BLaER1 treated with 17β-estradiol and CSF1 and Interleukin-3, amounts not matched to agents 10 nM and 100 nM (cell line): ENCODE data around the gene ANKRD29.

ENCODE experiments used
- H3K27ac ChIP-seq, 11 experiments: shearing (Covaris generic); formaldehyde crosslinking; 2 replicates each; pipeline ENCODE4 v1.8.1; 2022
- H3K27me3 ChIP-seq, 11 experiments: shearing (Covaris generic); formaldehyde crosslinking; 2 replicates each; pipeline ENCODE4 v1.8.1; 2022
- H3K36me3 ChIP-seq, 11 experiments: shearing (Covaris generic); formaldehyde crosslinking; 2 replicates each; pipeline ENCODE4 v1.8.1; 2022
- H3K4me1 ChIP-seq, 10 experiments: shearing (Covaris generic); formaldehyde crosslinking; 2 replicates each; pipeline ENCODE4 v1.8.1; 2022
- H3K4me2 ChIP-seq, 11 experiments: shearing (Covaris generic); formaldehyde crosslinking; 2 replicates each; pipeline ENCODE4 v1.8.1; 2022
- H3K4me3 ChIP-seq, 10 experiments: shearing (Covaris generic); formaldehyde crosslinking; 2 replicates each; pipeline ENCODE4 v1.8.1; 2022
- H3K9ac ChIP-seq, 11 experiments: shearing (Covaris generic); formaldehyde crosslinking; 2 replicates each; pipeline ENCODE4 v1.8.1; 2022
- H3K9me3 ChIP-seq, 11 experiments: shearing (Covaris generic); formaldehyde crosslinking; replicated peaks in 1 of 11; 2 replicates each; pipeline ENCODE4 v1.8.1; 2022
- H4K20me1 ChIP-seq, 11 experiments: shearing (Covaris generic); formaldehyde crosslinking; 2 replicates each; pipeline ENCODE4 v1.8.1; 2022
- Cebpa-rat ChIP-seq, 11 experiments: shearing (Covaris generic); IDR thresholded peaks; 2 replicates each; pipeline ENCODE4 v1.8.1; 2022

Gene ANKRD29

DNA sequence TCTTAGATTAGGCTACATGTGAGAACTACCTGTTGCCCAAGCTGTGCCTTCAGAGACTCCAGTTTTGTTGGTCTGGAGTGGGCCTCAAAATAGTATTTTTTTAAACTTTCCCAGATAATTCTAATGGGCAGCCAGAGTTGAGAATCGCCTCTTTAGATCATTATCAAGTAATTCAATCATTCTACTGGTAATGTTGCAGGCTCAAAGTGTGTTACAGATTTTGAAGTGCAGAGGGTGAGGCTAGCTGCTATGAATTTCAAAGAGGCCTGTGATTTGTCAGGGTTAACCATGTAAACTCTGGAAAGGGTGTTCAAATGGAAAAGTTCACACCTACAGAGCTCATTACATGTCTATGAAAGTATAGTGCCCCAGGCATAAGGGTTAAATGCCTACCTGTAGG, 30.1 kb downstream of the ANKRD29 start:
- no peaks in the 10 kb centered on the region for H4K20me1 ChIP-seq
- peaks cover 11 to 23% (median 17%) of the 10 kb centered on the region in 10 experiments; a peak in 17 of 20 replicates for H3K4me1 ChIP-seq
- H3K36me3 ChIP-seq, result no peaks in the 10 kb centered on the region
- no peak for TF ChIP-seq Cebpa-rat (IDR thresholded peaks at IDR 0.05)
- no peak overlapping the region for H3K27ac ChIP-seq
- H3K4me2 ChIP-seq, result no peak overlapping the region
- no peak overlapping the region for H3K4me3 ChIP-seq
- H3K9me3 ChIP-seq, result peaks cover 0 to 6% (median 0%) of the 10 kb centered on the region in 11 experiments; a peak in 1 of 22 replicates
- no peaks in the 10 kb centered on the region for H3K27me3 ChIP-seq
- no peak overlapping the region for H3K9ac ChIP-seq

- Histone ChIP-seq H3K9ac (no peak overlapping the region), H4K20me1 (no peaks in the 10 kb centered on the region), H3K9me3 (peaks cover 0 to 6% (median 0%) of the 10 kb centered on the region in 11 experiments; a peak in 1 of 22 replicates), H3K36me3 (no peaks in the 10 kb centered on the region), H3K4me2 (no peak overlapping the region), H3K4me3 (no peak overlapping the region), H3K27me3 (no peaks in the 10 kb centered on the region), H3K27ac (no peak overlapping the region), H3K4me1 (peaks cover 11 to 23% (median 17%) of the 10 kb centered on the region in 10 experiments; a peak in 17 of 20 replicates)
- TF ChIP-seq Cebpa-rat (IDR thresholded peaks at IDR 0.05), result no peak
These were observed 31.0 kb downstream of the ANKRD29 start for GRCh38 chr18:23631746-23632145.

GRCh38 chr18:23631312-23631711, 31.4 kb downstream of the ANKRD29 start:
- no peak for TF ChIP-seq Cebpa-rat (IDR thresholded peaks at IDR 0.05)
- no peak overlapping the region for H3K4me2 ChIP-seq
- no peak overlapping the region for H3K4me3 ChIP-seq
- peaks cover 11 to 23% (median 17%) of the 10 kb centered on the region in 10 experiments; a peak in 17 of 20 replicates for H3K4me1 ChIP-seq
- H3K36me3 ChIP-seq, result no peaks in the 10 kb centered on the region
- no peaks in the 10 kb centered on the region for H3K27me3 ChIP-seq
- H3K9me3 ChIP-seq, result peaks cover 0 to 6% (median 0%) of the 10 kb centered on the region in 11 experiments; a peak in 1 of 22 replicates
- H3K27ac ChIP-seq, result no peak overlapping the region
- H3K9ac ChIP-seq, result no peak overlapping the region
- no peaks in the 10 kb centered on the region for H4K20me1 ChIP-seq

DNA sequence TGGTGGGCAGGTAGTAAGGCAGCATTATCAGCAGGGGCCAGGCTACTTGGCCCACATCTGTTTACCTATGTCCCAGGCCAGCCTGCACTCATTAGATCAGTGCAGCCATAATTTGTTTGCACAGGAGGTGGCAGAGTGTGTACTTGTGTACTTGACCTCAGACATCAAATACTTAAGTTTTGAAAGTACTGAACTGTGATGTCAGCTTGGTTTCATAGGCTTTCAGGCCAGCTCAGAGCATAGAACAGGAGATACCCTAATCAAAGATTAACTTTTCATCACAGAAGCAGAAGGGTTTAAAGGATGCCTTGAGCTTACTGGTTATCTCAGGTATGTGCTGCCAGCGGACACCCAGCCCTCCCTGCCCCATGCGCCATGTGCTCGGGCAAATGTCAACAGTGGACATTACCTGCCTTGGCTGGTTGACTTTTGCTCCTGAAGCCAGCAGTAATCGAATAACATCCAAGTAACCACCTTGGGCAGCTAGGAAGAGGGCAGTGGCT, 33.2 kb downstream of the ANKRD29 start:
- Histone ChIP-seq H3K27ac (no peak overlapping the region), H3K4me2 (no peak overlapping the region), H3K27me3 (no peaks in the 10 kb centered on the region), H3K9me3 (no peaks in the 10 kb centered on the region), H4K20me1 (no peaks in the 10 kb centered on the region), H3K36me3 (no peaks in the 10 kb centered on the region), H3K4me1 (peaks cover 0 to 6% (median 2%) of the 10 kb centered on the region in 10 experiments; a peak in 13 of 20 replicates), H3K9ac (no peak overlapping the region), H3K4me3 (no peak overlapping the region)
- no peak for TF ChIP-seq Cebpa-rat (IDR thresholded peaks at IDR 0.05)

DNA sequence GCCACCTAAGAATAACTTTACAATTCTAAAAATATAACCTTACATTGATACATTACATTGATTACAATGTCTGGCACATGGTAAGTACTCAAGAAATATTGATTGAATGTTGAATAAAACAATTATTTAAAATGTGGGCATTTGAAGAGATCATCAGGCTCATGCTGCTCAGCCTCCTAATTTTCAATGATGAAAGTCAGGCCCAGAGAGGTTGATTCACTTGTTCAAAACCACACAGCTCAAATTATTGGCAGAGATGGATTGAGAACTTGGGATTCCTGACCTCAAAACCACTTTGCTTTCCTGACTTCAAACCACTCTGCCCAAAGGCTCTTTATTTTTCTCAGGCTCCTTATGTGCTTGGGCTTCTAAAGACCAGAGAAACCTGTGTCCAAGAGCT, 34.7 kb downstream of the ANKRD29 start:
- no peaks in the 10 kb centered on the region for H3K27me3 ChIP-seq
- H3K4me2 ChIP-seq, result no peak overlapping the region
- no peak for TF ChIP-seq Cebpa-rat (IDR thresholded peaks at IDR 0.05)
- H3K9me3 ChIP-seq, result no peaks in the 10 kb centered on the region
- no peak overlapping the region for H3K27ac ChIP-seq
- H3K4me1 ChIP-seq, result no peaks in the 10 kb centered on the region; a peak in 1 of 20 replicates
- H3K36me3 ChIP-seq, result no peaks in the 10 kb centered on the region
- H4K20me1 ChIP-seq, result no peaks in the 10 kb centered on the region
- H3K9ac ChIP-seq, result no peak overlapping the region
- no peak overlapping the region for H3K4me3 ChIP-seq

DNA sequence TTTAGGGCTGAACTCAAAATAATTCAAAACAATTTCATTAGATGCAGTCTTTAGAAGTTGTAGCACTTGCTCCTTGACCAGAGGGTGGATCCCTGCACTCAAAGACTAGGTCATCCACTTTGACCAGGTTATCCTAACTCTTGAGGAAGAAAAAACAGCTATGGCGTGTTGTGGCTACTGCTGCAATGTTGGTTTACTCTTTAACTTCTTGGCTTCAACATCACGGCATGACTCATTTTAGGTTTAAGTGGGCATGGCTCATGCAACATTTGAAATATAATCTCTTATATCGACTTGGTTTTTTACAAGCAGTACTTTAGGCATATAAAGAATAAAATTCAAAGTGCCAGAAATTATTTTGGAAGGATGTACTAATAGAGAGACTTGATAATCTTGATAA, 35.4 kb downstream of the ANKRD29 start:
- Histone ChIP-seq H3K9ac (no peak overlapping the region), H3K9me3 (no peaks in the 10 kb centered on the region), H3K4me1 (no peaks in the 10 kb centered on the region; a peak in 1 of 20 replicates), H3K36me3 (no peaks in the 10 kb centered on the region), H3K27me3 (no peaks in the 10 kb centered on the region), H3K4me2 (no peak overlapping the region), H3K27ac (no peak overlapping the region), H3K4me3 (no peak overlapping the region), H4K20me1 (no peaks in the 10 kb centered on the region)
- TF ChIP-seq Cebpa-rat (IDR thresholded peaks at IDR 0.05), result no peak

GRCh38 chr18:23626451-23627279, 36.0 kb downstream of the ANKRD29 start:
- Histone ChIP-seq H3K36me3 (no peaks in the 10 kb centered on the region), H3K9me3 (no peaks in the 10 kb centered on the region), H3K27ac (no peak overlapping the region), H3K27me3 (peaks cover 0 to 5% (median 2%) of the 10 kb centered on the region in 11 experiments; a peak in 8 of 22 replicates), H3K4me1 (no peaks in the 10 kb centered on the region; a peak in 1 of 20 replicates), H3K9ac (no peak overlapping the region), H3K4me3 (no peak overlapping the region), H3K4me2 (no peak overlapping the region), H4K20me1 (no peaks in the 10 kb centered on the region)
- no peak for TF ChIP-seq Cebpa-rat (IDR thresholded peaks at IDR 0.05)

GRCh38 chr18:23623040-23623439, 39.7 kb downstream of the ANKRD29 start:
- H4K20me1 ChIP-seq, result no peaks in the 10 kb centered on the region
- H3K9me3 ChIP-seq, result no peaks in the 10 kb centered on the region
- H3K27ac ChIP-seq, result no peak overlapping the region
- no peak for TF ChIP-seq Cebpa-rat (IDR thresholded peaks at IDR 0.05)
- no peaks in the 10 kb centered on the region for H3K36me3 ChIP-seq
- H3K4me1 ChIP-seq, result peaks cover 10 to 20% (median 15%) of the 10 kb centered on the region in 10 experiments
- H3K9ac ChIP-seq, result no peak overlapping the region
- no peak overlapping the region for H3K4me3 ChIP-seq
- no peak overlapping the region for H3K4me2 ChIP-seq
- peaks cover 33 to 42% (median 39%) of the 10 kb centered on the region in 11 experiments for H3K27me3 ChIP-seq

- H3K9ac ChIP-seq, result peak overlapping the region in 10 of 11 experiments; percentile 11 to 68 (median 58); a peak in 16 of 22 replicates
- peak overlapping the region; percentile 43 to 70 (median 58) for H3K4me3 ChIP-seq
- peaks cover 42 to 54% (median 51%) of the 10 kb centered on the region in 11 experiments for H3K27me3 ChIP-seq
These were observed 43.3 kb downstream of the ANKRD29 start for GRCh38 chr18:23619388-23619881.

More at GRCh38 chr18:23619388-23619881, 43.3 kb downstream of the ANKRD29 start:
- H3K4me2 ChIP-seq, result peak overlapping the region; percentile 72 to 98 (median 88)
- no peaks in the 10 kb centered on the region for H4K20me1 ChIP-seq
- H3K27ac ChIP-seq, result peak overlapping the region in 3 of 11 experiments; percentile 7 to 43 (median 16); a peak in 3 of 22 replicates
- no peak for TF ChIP-seq Cebpa-rat (IDR thresholded peaks at IDR 0.05)
- H3K4me1 ChIP-seq, result peaks cover 10 to 23% (median 15%) of the 10 kb centered on the region in 10 experiments; a peak in 19 of 20 replicates
- H3K9me3 ChIP-seq, result no peaks in the 10 kb centered on the region
- H3K36me3 ChIP-seq, result no peaks in the 10 kb centered on the region
